ENCODE data around the gene CAPN7.

- TF ChIP-seq CTCF (IDR thresholded peaks at IDR 0.05 in 4 of 5, conservative IDR thresholded peaks at IDR 0.05 in 1 of 5) (peak; percentile 27 to 66 (median 60)), POLR2A (IDR thresholded peaks at IDR 0.05) (peak; percentile 99)
These were observed at the start of gene CAPN7 for GRCh38 chr3:15205934-15206661.
